ENCODE results near the gene SRGAP1. TPM values are rescaled to one million over a fixed set of nuclear protein-coding genes. Genes with fewer than 3 reads are reported as not detected.
"Not testable (repeated sequence)": the region's sequence is repeated elsewhere in the genome, so short reads cannot be mapped to it uniquely, and the experiment has no call there.

SRGAP1 gene
- total RNA-seq, 1 experiment from 2014 or later = 10.7 TPM

- DNase-seq (ENCODE audit: extremely low read depth, low read depth) = no peak
Measured at GRCh38 chr12:64097366-64098105, 253.0 kb downstream of the SRGAP1 start.

- DNase-seq (ENCODE audit: extremely low read depth, low read depth) = no peak
Measured at GRCh38 chr12:64098709-64099354, 254.3 kb downstream of the SRGAP1 start.

GRCh38 chr12:64099397-64099796 lies 254.9 kb downstream of the SRGAP1 start:
- no peak for DNase-seq (ENCODE audit: extremely low read depth, low read depth)

- no peak for DNase-seq (ENCODE audit: extremely low read depth, low read depth)
Measured at GRCh38 chr12:64102339-64102738, 257.8 kb downstream of the SRGAP1 start.

GRCh38 chr12:64103825-64104740 lies 259.6 kb downstream of the SRGAP1 start:
- no peak for DNase-seq (ENCODE audit: extremely low read depth, low read depth)

GRCh38 chr12:64105026-64105425 lies 260.5 kb downstream of the SRGAP1 start:
- DNase-seq (ENCODE audit: extremely low read depth, low read depth) = no peak

- no peak for DNase-seq (ENCODE audit: extremely low read depth, low read depth)
Measured at GRCh38 chr12:64107776-64108175, 263.3 kb downstream of the SRGAP1 start.

GRCh38 chr12:64109706-64110105 lies 265.2 kb downstream of the SRGAP1 start:
- DNase-seq (ENCODE audit: extremely low read depth, low read depth) = no peak

GRCh38 chr12:64110864-64111263 lies 266.4 kb downstream of the SRGAP1 start:
- no peak for DNase-seq (ENCODE audit: extremely low read depth, low read depth)

- DNase-seq (ENCODE audit: extremely low read depth, low read depth) = no peak
Measured at GRCh38 chr12:64116969-64117368, 272.5 kb downstream of the SRGAP1 start.

- no peak for DNase-seq (ENCODE audit: extremely low read depth, low read depth)
Measured at GRCh38 chr12:64120568-64120967, 276.1 kb downstream of the SRGAP1 start.

- not testable (repeated sequence) for DNase-seq (ENCODE audit: extremely low read depth, low read depth)
Measured at GRCh38 chr12:64121086-64121485, 276.6 kb downstream of the SRGAP1 start.

GRCh38 chr12:64122154-64122553 lies 277.7 kb downstream of the SRGAP1 start:
- no peak for DNase-seq (ENCODE audit: extremely low read depth, low read depth)

- no peak for DNase-seq (ENCODE audit: extremely low read depth, low read depth)
Measured at GRCh38 chr12:64122995-64123394, 278.5 kb downstream of the SRGAP1 start.

GRCh38 chr12:64123448-64123847 lies 278.9 kb downstream of the SRGAP1 start:
- DNase-seq (ENCODE audit: extremely low read depth, low read depth) = no peak

GRCh38 chr12:64124511-64125197 lies 280.2 kb downstream of the SRGAP1 start:
- DNase-seq (ENCODE audit: extremely low read depth, low read depth) = no peak

GRCh38 chr12:64125913-64126312 lies 281.4 kb downstream of the SRGAP1 start:
- no peak for DNase-seq (ENCODE audit: extremely low read depth, low read depth)

- DNase-seq (ENCODE audit: extremely low read depth, low read depth) = no peak
Measured at GRCh38 chr12:64127811-64128210, 283.3 kb downstream of the SRGAP1 start.

GRCh38 chr12:64128366-64128765 lies 283.9 kb downstream of the SRGAP1 start:
- no peak for DNase-seq (ENCODE audit: extremely low read depth, low read depth)

GRCh38 chr12:64130476-64130875 lies 286.0 kb downstream of the SRGAP1 start:
- not testable (repeated sequence) for DNase-seq (ENCODE audit: extremely low read depth, low read depth)

- DNase-seq (ENCODE audit: extremely low read depth, low read depth) = not testable (repeated sequence)
Measured at GRCh38 chr12:64131456-64131855, 287.0 kb downstream of the SRGAP1 start.

Measured in NCI-H460 (cell line).